Measurements from ENCODE around the gene LIN52. TPM values are rescaled to one million over a fixed set of nuclear protein-coding genes. Genes with fewer than 3 reads are reported as not detected.

LIN52 gene
- polyA plus RNA-seq, 3 donors = 2.9 to 7.2 (median 4.8) TPM

- Histone ChIP-seq H3K36me3 (replicated peaks in 1 of 2; ENCODE audit: control insufficient read depth in 1 of 2, insufficient read depth in 2 of 2, low read length in 2 of 2) (no peaks in the 10 kb centered on the region), H3K27me3 (ENCODE audit: control insufficient read depth in 2 of 2, insufficient read depth in 2 of 2, low read length in 2 of 2) (peaks cover 28 to 47% of the 10 kb centered on the region in 2 donors), H3K4me1 (ENCODE audit: control insufficient read depth in 1 of 2, insufficient read depth in 2 of 2, low read length in 2 of 2) (peaks cover 0 to under 1% of the 10 kb centered on the region in 2 donors), H2AFZ (ENCODE audit: insufficient read depth, low read depth, low read length, poor library complexity, severe bottlenecking) (no peak overlapping the region), H4K20me1 (ENCODE audit: insufficient read depth, low read length) (no peaks in the 10 kb centered on the region), H3K4me2 (replicated peaks; ENCODE audit: extremely low read depth, low read length, poor library complexity, severe bottlenecking) (no peak overlapping the region), H3K4me3 (replicated peaks in 1 of 3; ENCODE audit: low read depth in 2 of 3, low read length in 3 of 3) (no peak overlapping the region), H3K9me3 (replicated peaks in 1 of 2; ENCODE audit: control insufficient read depth in 1 of 2, insufficient read depth in 1 of 2, low read length in 2 of 2) (peaks cover 7 to 23% of the 10 kb centered on the region in 2 donors), H3K9ac (ENCODE audit: insufficient read depth, low read length, poor library complexity, severe bottlenecking) (no peak overlapping the region), H3K79me2 (ENCODE audit: insufficient read depth, low read length) (no peaks in the 10 kb centered on the region), H3K27ac (ENCODE audit: low read depth in 1 of 2, low read length in 2 of 2) (no peak overlapping the region)
- Mint-ChIP-seq H3K4me3 (no peak overlapping the region), H3K27me3 (ENCODE audit: low read depth in 3 of 3) (peaks cover 54 to 80% (median 68%) of the 10 kb centered on the region in 3 donors), H3K9me3 (peaks cover 5 to 18% (median 16%) of the 10 kb centered on the region in 7 donors), H3K27ac (no peak overlapping the region), H3K36me3 (peaks cover 0 to 3% of the 10 kb centered on the region in 2 donors), H3K4me1 (no peaks in the 10 kb centered on the region)
- no peak for DNase-seq
- TF ChIP-seq, protein P1, sequence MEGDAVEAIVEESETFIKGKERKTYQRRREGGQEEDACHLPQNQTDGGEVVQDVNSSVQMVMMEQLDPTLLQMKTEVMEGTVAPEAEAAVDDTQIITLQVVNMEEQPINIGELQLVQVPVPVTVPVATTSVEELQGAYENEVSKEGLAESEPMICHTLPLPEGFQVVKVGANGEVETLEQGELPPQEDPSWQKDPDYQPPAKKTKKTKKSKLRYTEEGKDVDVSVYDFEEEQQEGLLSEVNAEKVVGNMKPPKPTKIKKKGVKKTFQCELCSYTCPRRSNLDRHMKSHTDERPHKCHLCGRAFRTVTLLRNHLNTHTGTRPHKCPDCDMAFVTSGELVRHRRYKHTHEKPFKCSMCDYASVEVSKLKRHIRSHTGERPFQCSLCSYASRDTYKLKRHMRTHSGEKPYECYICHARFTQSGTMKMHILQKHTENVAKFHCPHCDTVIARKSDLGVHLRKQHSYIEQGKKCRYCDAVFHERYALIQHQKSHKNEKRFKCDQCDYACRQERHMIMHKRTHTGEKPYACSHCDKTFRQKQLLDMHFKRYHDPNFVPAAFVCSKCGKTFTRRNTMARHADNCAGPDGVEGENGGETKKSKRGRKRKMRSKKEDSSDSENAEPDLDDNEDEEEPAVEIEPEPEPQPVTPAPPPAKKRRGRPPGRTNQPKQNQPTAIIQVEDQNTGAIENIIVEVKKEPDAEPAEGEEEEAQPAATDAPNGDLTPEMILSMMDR (IDR thresholded peaks at IDR 0.05) = no peak
- intact Hi-C loops (cut with micrococcal nuclease) = no loop called here
- WGBS (ENCODE audit: insufficient coverage) = no CpG with 5 or more reads among the region's 4 CpGs
These were observed 150.3 kb downstream of the LIN52 start for GRCh38 chr14:74235017-74235416.

DNA sequence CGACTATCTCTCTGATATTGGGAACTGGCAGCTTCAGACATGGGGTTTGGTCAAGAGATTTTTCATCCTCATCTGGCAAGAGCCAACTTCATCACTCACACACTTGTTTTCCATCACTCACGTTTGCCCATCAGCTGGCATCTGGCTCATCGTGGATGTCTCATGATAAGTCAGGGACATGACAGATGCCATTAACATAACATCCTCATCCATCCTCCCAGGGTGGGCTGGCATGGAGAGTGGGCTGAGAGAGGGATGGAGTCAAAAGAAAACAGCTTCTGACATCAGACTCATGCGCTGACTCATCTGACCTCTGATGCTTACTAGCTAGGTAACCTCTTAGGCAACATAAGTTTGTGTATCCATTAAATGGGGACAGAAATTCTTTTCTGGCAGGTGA is 152.7 kb downstream of the LIN52 start:
- H3K27me3 ChIP-seq (ENCODE audit: control insufficient read depth in 2 of 2, insufficient read depth in 2 of 2, low read length in 2 of 2) = peaks cover 48 to 69% of the 10 kb centered on the region in 2 donors
- intact Hi-C loops (cut with micrococcal nuclease) = no loop called here
- Mint-ChIP-seq H3K4me3 (peak overlapping the region in 1 of 2 donors; percentile 43), H3K9me3 (peaks cover 0 to 15% (median 8%) of the 10 kb centered on the region in 7 donors), H3K27me3 (ENCODE audit: low read depth in 3 of 3) (peaks cover 72 to 90% (median 79%) of the 10 kb centered on the region in 3 donors), H3K27ac (no peak overlapping the region), H3K4me1 (peaks cover 22% of the 10 kb centered on the region), H3K36me3 (peaks cover 0 to 5% of the 10 kb centered on the region in 2 donors)
- H4K20me1 ChIP-seq (ENCODE audit: insufficient read depth, low read length) = no peaks in the 10 kb centered on the region
- H3K9ac ChIP-seq (ENCODE audit: insufficient read depth, low read length, poor library complexity, severe bottlenecking) = no peak overlapping the region
- H3K36me3 ChIP-seq (replicated peaks in 1 of 2; ENCODE audit: control insufficient read depth in 1 of 2, insufficient read depth in 2 of 2, low read length in 2 of 2) = no peaks in the 10 kb centered on the region
- H3K4me1 ChIP-seq (ENCODE audit: control insufficient read depth in 1 of 2, insufficient read depth in 2 of 2, low read length in 2 of 2) = peaks cover 14 to 15% of the 10 kb centered on the region in 2 donors
- no peaks in the 10 kb centered on the region for H3K79me2 ChIP-seq (ENCODE audit: insufficient read depth, low read length)
- no peak overlapping the region for H3K27ac ChIP-seq (ENCODE audit: low read depth in 1 of 2, low read length in 2 of 2)
- no peak overlapping the region for H2AFZ ChIP-seq (ENCODE audit: insufficient read depth, low read depth, low read length, poor library complexity, severe bottlenecking)
- H3K4me3 ChIP-seq (replicated peaks in 1 of 3; ENCODE audit: low read depth in 2 of 3, low read length in 3 of 3) = no peak overlapping the region
- DNase-seq = no peak
- H3K9me3 ChIP-seq (replicated peaks in 1 of 2; ENCODE audit: control insufficient read depth in 1 of 2, insufficient read depth in 1 of 2, low read length in 2 of 2) = peaks cover 0 to 34% of the 10 kb centered on the region in 2 donors
- no peak overlapping the region for H3K4me2 ChIP-seq (replicated peaks; ENCODE audit: extremely low read depth, low read length, poor library complexity, severe bottlenecking)
- TF ChIP-seq, protein P1 (IDR thresholded peaks at IDR 0.05) = no peak
- WGBS (ENCODE audit: insufficient coverage) = 92% methylated on average over 1 of the region's 4 CpGs

All from CD14-positive monocyte (primary cell).